Nephron progenitor cell (in vitro differentiated cells): ENCODE data around the gene ZNF267.
"Not testable (repeated sequence)": the region's sequence is repeated elsewhere in the genome, so short reads cannot be mapped to it uniquely, and the experiment has no call there.

ENCODE experiments used
- DNase-seq: peaks from one replicate; pipeline ENCODE4 v3.0.0; 2021
- H3K27ac Mint-ChIP-seq: 2 replicates; pipeline ENCODE4 v1.8.0; 2021; ENCODE audit warnings: mild to moderate bottlenecking, moderate library complexity, mixed read lengths
- H3K27me3 Mint-ChIP-seq: 2 replicates; pipeline ENCODE4 v1.8.0; 2021; ENCODE audit warnings: mild to moderate bottlenecking, low read depth, mixed read lengths; ENCODE audit not compliant: poor library complexity
- H3K36me3 Mint-ChIP-seq: 2 replicates; pipeline ENCODE4 v1.8.0; 2021; ENCODE audit warnings: low read depth, mixed read lengths
- H3K4me1 Mint-ChIP-seq: 2 replicates; pipeline ENCODE4 v1.8.0; 2021; ENCODE audit warnings: mixed read lengths
- H3K4me3 Mint-ChIP-seq: 2 replicates; pipeline ENCODE4 v1.8.0; 2021; ENCODE audit warnings: mild to moderate bottlenecking, moderate library complexity, mixed read lengths
- H3K9me3 Mint-ChIP-seq: 2 replicates; pipeline ENCODE4 v1.8.0; 2021; ENCODE audit warnings: mild to moderate bottlenecking, moderate library complexity, mixed read lengths
- CTCF ChIP-seq: fragments of 200-600 bp; sonication (generic); IDR thresholded peaks from 2 replicates; pipeline ENCODE4 v1.5.0; 2021; ENCODE audit warnings: antibody characterized with exemption

The ZNF267 gene

GRCh38 chr16:31888735-31889134 is 15.1 kb downstream of the ZNF267 start:
- no peak for DNase-seq
- no peak overlapping the region for H3K27ac Mint-ChIP-seq
- peaks cover 100% of the 10 kb centered on the region for H3K36me3 Mint-ChIP-seq
- no peak for TF ChIP-seq CTCF
- H3K27me3 Mint-ChIP-seq, result peaks cover 2% of the 10 kb centered on the region
- H3K9me3 Mint-ChIP-seq, result peaks cover 89% of the 10 kb centered on the region
- H3K4me1 Mint-ChIP-seq, result no peaks in the 10 kb centered on the region
- no peak overlapping the region for H3K4me3 Mint-ChIP-seq

- H3K27me3 Mint-ChIP-seq, DNase-seq, H3K4me3 Mint-ChIP-seq, H3K4me1 Mint-ChIP-seq, H3K27ac Mint-ChIP-seq: not testable (repeated sequence)
- peaks cover 100% of the 10 kb centered on the region for H3K36me3 Mint-ChIP-seq
- peaks cover 99% of the 10 kb centered on the region for H3K9me3 Mint-ChIP-seq
These were observed 18.5 kb downstream of the ZNF267 start for GRCh38 chr16:31892111-31892510.

GRCh38 chr16:31893824-31894223 is 20.2 kb downstream of the ZNF267 start:
- Mint-ChIP-seq H3K36me3 (peaks cover 100% of the 10 kb centered on the region), H3K4me3 (no peak overlapping the region), H3K27me3 (peaks cover 2% of the 10 kb centered on the region), H3K4me1 (no peaks in the 10 kb centered on the region), H3K27ac (no peak overlapping the region), H3K9me3 (peaks cover 99% of the 10 kb centered on the region)
- DNase-seq, result no peak
- TF ChIP-seq CTCF, result no peak

GRCh38 chr16:31897283-31897682 is 23.7 kb downstream of the ZNF267 start:
- DNase-seq, result no peak
- H3K4me3 Mint-ChIP-seq, result no peak overlapping the region
- H3K9me3 Mint-ChIP-seq, result peaks cover 90% of the 10 kb centered on the region
- H3K4me1 Mint-ChIP-seq, result no peaks in the 10 kb centered on the region
- peaks cover 2% of the 10 kb centered on the region for H3K27me3 Mint-ChIP-seq
- H3K36me3 Mint-ChIP-seq, result peaks cover 93% of the 10 kb centered on the region
- no peak for TF ChIP-seq CTCF
- no peak overlapping the region for H3K27ac Mint-ChIP-seq

GRCh38 chr16:31899505-31899904 is 25.9 kb downstream of the ZNF267 start:
- no peak overlapping the region for H3K27ac Mint-ChIP-seq
- peaks cover 87% of the 10 kb centered on the region for H3K9me3 Mint-ChIP-seq
- no peak for DNase-seq
- H3K4me1 Mint-ChIP-seq, result no peaks in the 10 kb centered on the region
- no peak overlapping the region for H3K4me3 Mint-ChIP-seq
- no peaks in the 10 kb centered on the region for H3K27me3 Mint-ChIP-seq
- H3K36me3 Mint-ChIP-seq, result peaks cover 86% of the 10 kb centered on the region
- no peak for TF ChIP-seq CTCF

- not testable (repeated sequence) for H3K27me3 Mint-ChIP-seq, H3K27ac Mint-ChIP-seq, H3K4me3 Mint-ChIP-seq, DNase-seq, H3K4me1 Mint-ChIP-seq
- Mint-ChIP-seq H3K36me3 (peaks cover 85% of the 10 kb centered on the region), H3K9me3 (peaks cover 86% of the 10 kb centered on the region)
These were observed 31.0 kb downstream of the ZNF267 start for GRCh38 chr16:31904571-31904970.

- Mint-ChIP-seq H3K4me1 (no peaks in the 10 kb centered on the region), H3K27ac (no peak overlapping the region), H3K36me3 (peaks cover 100% of the 10 kb centered on the region), H3K27me3 (no peaks in the 10 kb centered on the region), H3K4me3 (no peak overlapping the region), H3K9me3 (peaks cover 100% of the 10 kb centered on the region)
- DNase-seq, result no peak
- no peak for TF ChIP-seq CTCF
These were observed 40.1 kb downstream of the ZNF267 start for GRCh38 chr16:31913668-31914067.
